IgD-negative memory B cell (primary cell): ENCODE measurements around the gene ASIP. TPM values are rescaled to one million over a fixed set of nuclear protein-coding genes. Genes with fewer than 3 reads are reported as not detected.
"Not testable (repeated sequence)": the region's sequence is repeated elsewhere in the genome, so short reads cannot be mapped to it uniquely, and the experiment has no call there.

Source experiments
- H3K27ac Mint-ChIP-seq, 3 donors: one replicate each; pipeline ENCODE4 v1.8.0; 2020 to 2022; ENCODE audit warnings: mild to moderate bottlenecking in 3 of 3, mixed read lengths in 3 of 3, moderate library complexity in 1 of 3
- H3K27me3 Mint-ChIP-seq: one replicate; pipeline ENCODE4 v1.8.0; 2021; ENCODE audit warnings: mixed read lengths
- H3K36me3 Mint-ChIP-seq: one replicate; pipeline ENCODE4 v1.8.0; 2020; ENCODE audit warnings: mild to moderate bottlenecking, mixed read lengths
- H3K4me1 Mint-ChIP-seq, 3 donors: one replicate each; pipeline ENCODE4 v1.8.0; 2020 to 2022; ENCODE audit warnings: mixed read lengths in 3 of 3, mild to moderate bottlenecking in 1 of 3
- H3K4me3 Mint-ChIP-seq, 4 donors: one replicate each; pipeline ENCODE4 v1.8.0; 2020 to 2022; ENCODE audit warnings: mild to moderate bottlenecking in 4 of 4, mixed read lengths in 4 of 4, moderate library complexity in 3 of 4
- H3K9me3 Mint-ChIP-seq, 3 donors: one replicate each; pipeline ENCODE4 v1.8.0; 2020 to 2021; ENCODE audit warnings: mixed read lengths in 3 of 3, mild to moderate bottlenecking in 1 of 3
- polyA plus RNA-seq: library from polyadenylated mRNA; unstranded; fragments of 300-500 nt; fragmentation: Illumina TruSeq; gene quantifications from one replicate; pipeline ENCODE4 v1.2.3, GENCODE V29; 2021

The ASIP gene
- polyA plus RNA-seq, 1 donor from 2014 or later = not detected

- no peak overlapping the region for H3K4me3 Mint-ChIP-seq
- H3K36me3 Mint-ChIP-seq = peaks cover 4% of the 10 kb centered on the region
- H3K27me3 Mint-ChIP-seq = peaks cover 2% of the 10 kb centered on the region
- H3K9me3 Mint-ChIP-seq = no peaks in the 10 kb centered on the region
- peaks cover 0 to 5% (median 0%) of the 10 kb centered on the region in 3 donors for H3K4me1 Mint-ChIP-seq
- no peak overlapping the region for H3K27ac Mint-ChIP-seq
Measured at GRCh38 chr20:34256629-34257124, 15.5 kb downstream of the ASIP start.

- Mint-ChIP-seq H3K4me3 (no peak overlapping the region), H3K27me3 (peaks cover 2% of the 10 kb centered on the region), H3K27ac (peak overlapping the region in 1 of 3 donors; percentile 0), H3K36me3 (peaks cover 7% of the 10 kb centered on the region), H3K4me1 (peaks cover 0 to 7% (median 0%) of the 10 kb centered on the region in 3 donors), H3K9me3 (no peaks in the 10 kb centered on the region)
Measured at GRCh38 chr20:34260208-34260942, 19.2 kb downstream of the ASIP start.

- peaks cover 7% of the 10 kb centered on the region for H3K36me3 Mint-ChIP-seq
- no peak overlapping the region for H3K27ac Mint-ChIP-seq
- no peaks in the 10 kb centered on the region for H3K9me3 Mint-ChIP-seq
- no peaks in the 10 kb centered on the region for H3K27me3 Mint-ChIP-seq
- no peak overlapping the region for H3K4me3 Mint-ChIP-seq
- H3K4me1 Mint-ChIP-seq = peaks cover 0 to 3% (median 2%) of the 10 kb centered on the region in 3 donors
Measured at GRCh38 chr20:34262488-34263288, 21.5 kb downstream of the ASIP start.

GRCh38 chr20:34263468-34263867, 22.2 kb downstream of the ASIP start:
- not testable (repeated sequence) for H3K9me3 Mint-ChIP-seq, H3K4me3 Mint-ChIP-seq, H3K27ac Mint-ChIP-seq, H3K36me3 Mint-ChIP-seq, H3K27me3 Mint-ChIP-seq, H3K4me1 Mint-ChIP-seq

- Mint-ChIP-seq H3K36me3 (peaks cover 7% of the 10 kb centered on the region), H3K27me3 (peaks cover 2% of the 10 kb centered on the region), H3K27ac (no peak overlapping the region), H3K9me3 (no peaks in the 10 kb centered on the region), H3K4me3 (no peak overlapping the region), H3K4me1 (peaks cover 0 to 3% (median 2%) of the 10 kb centered on the region in 3 donors)
Measured at GRCh38 chr20:34264141-34264540, 22.9 kb downstream of the ASIP start.

GRCh38 chr20:34268145-34268544, 26.9 kb downstream of the ASIP start:
- peaks cover 5% of the 10 kb centered on the region for H3K36me3 Mint-ChIP-seq
- H3K4me1 Mint-ChIP-seq = peaks cover 0 to 7% (median 3%) of the 10 kb centered on the region in 3 donors
- no peak overlapping the region for H3K27ac Mint-ChIP-seq
- H3K9me3 Mint-ChIP-seq = no peaks in the 10 kb centered on the region
- H3K4me3 Mint-ChIP-seq = peak overlapping the region in 1 of 4 donors; percentile 52
- peaks cover 2% of the 10 kb centered on the region for H3K27me3 Mint-ChIP-seq

- Mint-ChIP-seq H3K4me3 (peak overlapping the region; percentile 46 to 84 (median 62)), H3K27me3 (peaks cover 2% of the 10 kb centered on the region), H3K4me1 (peaks cover 0 to 7% (median 3%) of the 10 kb centered on the region in 3 donors), H3K36me3 (peaks cover 8% of the 10 kb centered on the region), H3K9me3 (no peaks in the 10 kb centered on the region), H3K27ac (no peak overlapping the region)
Measured at GRCh38 chr20:34268851-34269636, 27.8 kb downstream of the ASIP start.

- peaks cover 3 to 7% (median 3%) of the 10 kb centered on the region in 3 donors for H3K4me1 Mint-ChIP-seq
- H3K27me3 Mint-ChIP-seq = peaks cover 2% of the 10 kb centered on the region
- H3K9me3 Mint-ChIP-seq = no peaks in the 10 kb centered on the region
- H3K4me3 Mint-ChIP-seq = peak overlapping the region in 1 of 4 donors; percentile 84
- H3K27ac Mint-ChIP-seq = no peak overlapping the region
- H3K36me3 Mint-ChIP-seq = peaks cover 12% of the 10 kb centered on the region
Measured at GRCh38 chr20:34269996-34270627, 28.9 kb downstream of the ASIP start.

GRCh38 chr20:34271956-34272355, 30.7 kb downstream of the ASIP start:
- H3K36me3 Mint-ChIP-seq = peaks cover 15% of the 10 kb centered on the region
- H3K27me3 Mint-ChIP-seq = peaks cover 2% of the 10 kb centered on the region
- peak overlapping the region in 1 of 4 donors; percentile 65 for H3K4me3 Mint-ChIP-seq
- H3K4me1 Mint-ChIP-seq = peaks cover 3 to 6% (median 3%) of the 10 kb centered on the region in 3 donors
- no peak overlapping the region for H3K27ac Mint-ChIP-seq
- H3K9me3 Mint-ChIP-seq = no peaks in the 10 kb centered on the region

- Mint-ChIP-seq H3K9me3 (no peaks in the 10 kb centered on the region), H3K27me3 (no peaks in the 10 kb centered on the region), H3K27ac (no peak overlapping the region), H3K36me3 (peaks cover 18% of the 10 kb centered on the region), H3K4me1 (peaks cover 0 to 4% (median 3%) of the 10 kb centered on the region in 3 donors), H3K4me3 (no peak overlapping the region)
Measured at GRCh38 chr20:34274694-34275093, 33.5 kb downstream of the ASIP start.

- Mint-ChIP-seq H3K4me1 (no peaks in the 10 kb centered on the region), H3K4me3 (no peak overlapping the region), H3K36me3 (peaks cover 12% of the 10 kb centered on the region), H3K9me3 (no peaks in the 10 kb centered on the region), H3K27me3 (no peaks in the 10 kb centered on the region), H3K27ac (no peak overlapping the region)
Measured at GRCh38 chr20:34281177-34281576, 40.0 kb downstream of the ASIP start.

GRCh38 chr20:34282041-34282440, 40.8 kb downstream of the ASIP start:
- H3K4me1 Mint-ChIP-seq = no peaks in the 10 kb centered on the region
- H3K27me3 Mint-ChIP-seq = no peaks in the 10 kb centered on the region
- no peaks in the 10 kb centered on the region for H3K9me3 Mint-ChIP-seq
- H3K27ac Mint-ChIP-seq = no peak overlapping the region
- H3K36me3 Mint-ChIP-seq = peaks cover 12% of the 10 kb centered on the region
- H3K4me3 Mint-ChIP-seq = no peak overlapping the region

- Mint-ChIP-seq H3K4me3 (no peak overlapping the region), H3K27ac (no peak overlapping the region), H3K9me3 (no peaks in the 10 kb centered on the region), H3K27me3 (no peaks in the 10 kb centered on the region), H3K4me1 (no peaks in the 10 kb centered on the region), H3K36me3 (peaks cover 13% of the 10 kb centered on the region)
Measured at GRCh38 chr20:34283844-34284243, 42.6 kb downstream of the ASIP start.

GRCh38 chr20:34285450-34285849, 44.2 kb downstream of the ASIP start:
- peaks cover 12% of the 10 kb centered on the region for H3K36me3 Mint-ChIP-seq
- no peaks in the 10 kb centered on the region for H3K9me3 Mint-ChIP-seq
- H3K4me3 Mint-ChIP-seq = no peak overlapping the region
- H3K27ac Mint-ChIP-seq = no peak overlapping the region
- H3K4me1 Mint-ChIP-seq = no peaks in the 10 kb centered on the region
- no peaks in the 10 kb centered on the region for H3K27me3 Mint-ChIP-seq
